K562 (cell line): ENCODE data around the gene ALPK1. TPM values are rescaled to one million over a fixed set of nuclear protein-coding genes. Genes with fewer than 3 reads are reported as not detected.

Experiments
- ATAC-seq: fragments of 200-7000 bp; cut with Tn5 transposase; 3 replicates; pipeline ENCODE4 v1.9.1; 2020; ENCODE audit warnings: moderate library complexity
- BruUV-seq: library from RNA; stranded (reverse); fragments of 400-500 nt; replicated peaks from 2 replicates; lab custom pipeline; 2021; lab: Mats Ljungman, UMichigan
- CTCF ChIA-PET: fragments of 300-600 bp; formaldehyde crosslinking; extraction: SDS; loops from one replicate; lab custom pipeline; 2021; ENCODE audit warnings: low intra/inter-chr PET ratio; lab: Yijun Ruan, JAX
- POLR2A ChIA-PET: fragments of 300-600, 350-650 bp; sonication (Branson Sonifier 250); formaldehyde crosslinking; extraction: SDS; loops from one replicate; lab custom pipeline; 2021; ENCODE audit warnings: antibody characterized with exemption, inconsistent platforms; lab: Yijun Ruan, JAX
- DNase-seq, 4 experiments: peaks; one replicate each; pipeline versions ENCODE4 v3.0.0 to v3.0.0-alpha.2; 2011 to 2018; ENCODE audit warnings: low spot score in 3 of 4, mixed read lengths in 3 of 4; ENCODE audit errors: extremely low read depth in 1 of 4
- FAIRE-seq: peaks from 2 replicates; lab custom pipeline; 2011; peaks lifted over from hg19 to GRCh38; lab: Jason Lieb, UNC
- H2AFZ ChIP-seq: 2 replicates; pipeline ENCODE4 v1.6.0; 2011; ENCODE audit warnings: low read depth, low read length, control low read depth, inconsistent platforms
- H3K27ac ChIP-seq: fragments of 200-600 bp; 3 replicates; pipeline ENCODE4 v1.8.0; 2011; ENCODE audit warnings: low read depth, mild to moderate bottlenecking, control low read depth, inconsistent platforms, low read length, moderate library complexity, mixed read lengths; ENCODE audit errors: extremely low read depth
- H3K27me3 ChIP-seq, 2 experiments: fragments of 300-600 bp in 1 of 2; 2 replicates in 1 of 2; 3 replicates in 1 of 2; pipeline versions ENCODE4 v1.6.0 to v1.8.0; 2011; ENCODE audit warnings: inconsistent platforms in 2 of 2, low read length in 2 of 2, mild to moderate bottlenecking in 1 of 2, mixed read lengths in 1 of 2, moderate library complexity in 1 of 2; ENCODE audit not compliant: control insufficient read depth in 2 of 2, insufficient read depth in 2 of 2
- H3K36me3 ChIP-seq: fragments of 300-600 bp; 3 replicates; pipeline ENCODE4 v1.8.0; 2011; ENCODE audit warnings: mild to moderate bottlenecking, low read length, inconsistent platforms; ENCODE audit not compliant: control insufficient read depth, insufficient read depth
- H3K4me1 ChIP-seq, 2 experiments: fragments of 200-600 bp in 1 of 2; replicated peaks in 1 of 2; 2 replicates in 1 of 2; 3 replicates in 1 of 2; pipeline versions ENCODE4 v1.5.1 to v1.8.0; 2011; ENCODE audit warnings: inconsistent platforms in 2 of 2, low read length in 2 of 2, mild to moderate bottlenecking in 1 of 2, mixed read lengths in 1 of 2, moderate library complexity in 1 of 2; ENCODE audit not compliant: control insufficient read depth in 2 of 2, insufficient read depth in 2 of 2
- H3K4me2 ChIP-seq: 2 replicates; pipeline ENCODE4 v1.6.1; 2011; ENCODE audit warnings: low read length, control low read depth, inconsistent platforms, mixed read lengths; ENCODE audit not compliant: insufficient read depth
- H3K4me3 ChIP-seq: fragments of 200-600 bp; sonication (generic), shearing (Covaris generic); 2 replicates; pipeline ENCODE4 v1.5.1; 2016; ENCODE audit warnings: control low read depth, inconsistent platforms
- H3K79me2 ChIP-seq: fragments of 200-600 bp; 3 replicates; pipeline ENCODE4 v1.8.0; 2011; ENCODE audit warnings: low read length, inconsistent platforms; ENCODE audit not compliant: control insufficient read depth, insufficient read depth
- H3K9ac ChIP-seq, 2 experiments: 2 replicates each; pipeline versions ENCODE4 v1.6.0 to v1.6.1; 2011; ENCODE audit warnings: low read depth in 2 of 2, low read length in 2 of 2, control low read depth in 1 of 2, inconsistent platforms in 1 of 2, mild to moderate bottlenecking in 1 of 2, mixed read lengths in 1 of 2; ENCODE audit not compliant: insufficient read depth in 1 of 2
- H3K9me1 ChIP-seq: one replicate; pipeline ENCODE4 v1.6.0; 2011; ENCODE audit warnings: inconsistent platforms, mild to moderate bottlenecking, low read length, moderate library complexity; ENCODE audit not compliant: control insufficient read depth, insufficient read depth
- H3K9me3 ChIP-seq: replicated peaks from 2 replicates; pipeline ENCODE4 v1.5.1; 2011; ENCODE audit warnings: low read depth, low read length, inconsistent platforms; ENCODE audit not compliant: control insufficient read depth, insufficient read depth
- H4K20me1 ChIP-seq: replicated peaks from 2 replicates; pipeline ENCODE4 v1.6.1; 2011; ENCODE audit warnings: low read length, inconsistent platforms, mixed read lengths; ENCODE audit not compliant: control insufficient read depth, insufficient read depth
- ATF3 ChIP-seq, 2 experiments: fragments of 450-650 bp in 1 of 2; sonication (generic) in 1 of 2; formaldehyde crosslinking in 1 of 2; IDR thresholded peaks in 1 of 2; conservative IDR thresholded peaks in 1 of 2; 2 replicates each; pipeline versions ENCODE4 v1.6.1 to v1.8.1; 2016 to 2023; ENCODE audit warnings: mild to moderate bottlenecking in 2 of 2, moderate library complexity in 2 of 2, inconsistent platforms in 1 of 2, missing genetic modification reagents in 1 of 2
- C11orf30 ChIP-seq: fragments of 450-650 bp; IDR thresholded peaks from 2 replicates; pipeline ENCODE4 v1.6.1; 2016; ENCODE audit warnings: low read depth, mild to moderate bottlenecking
- CBX3 ChIP-seq, 2 experiments: IDR thresholded peaks; 1 replicate in 1 of 2; 2 replicates in 1 of 2; pipeline ENCODE4 v1.6.1; 2012; ENCODE audit warnings: inconsistent platforms in 2 of 2, low read length in 2 of 2, borderline replicate concordance in 1 of 2, control low read depth in 1 of 2
- CEBPG ChIP-seq, 3 experiments: fragments of 200-800 bp in 1 of 3; sonication (Bioruptor generic) in 1 of 3; sonication (generic) in 1 of 3; formaldehyde crosslinking in 1 of 3; IDR thresholded peaks in 2 of 3; conservative IDR thresholded peaks in 1 of 3; 2 replicates each; pipeline versions ENCODE4 v1.6.1 to v1.8.0; 2016 to 2022; ENCODE audit warnings: missing compliant biosample characterization in 2 of 3, missing genetic modification characterization in 2 of 3, mild to moderate bottlenecking in 1 of 3, missing genetic modification reagents in 1 of 3
- GATAD2A ChIP-seq: fragments of 450-650 bp; IDR thresholded peaks from 2 replicates; pipeline ENCODE4 v1.6.1; 2017
- KLF6 ChIP-seq: fragments of 250-450 bp; sonication (Bioruptor Pico); IDR thresholded peaks from 2 replicates; pipeline ENCODE4 v1.4.0; 2020; ENCODE audit warnings: mild to moderate bottlenecking, moderate library complexity, borderline replicate concordance
- LARP7 ChIP-seq: fragments of 450-650 bp; IDR thresholded peaks from 2 replicates; pipeline ENCODE4 v1.6.1; 2016
- MEIS2 ChIP-seq: fragments of 450-650 bp; IDR thresholded peaks from 2 replicates; pipeline ENCODE4 v1.6.1; 2014; ENCODE audit warnings: mild to moderate bottlenecking; ENCODE audit not compliant: partially characterized antibody
- MTF1 ChIP-seq: fragments of 250-450 bp; sonication (Bioruptor Pico); IDR thresholded peaks from 2 replicates; pipeline ENCODE4 v1.9.0; 2021; ENCODE audit warnings: moderate library complexity, mild to moderate bottlenecking, inconsistent platforms, borderline replicate concordance
- NCOA4 ChIP-seq: fragments of 450-650 bp; IDR thresholded peaks from 2 replicates; pipeline ENCODE4 v1.6.1; 2018; ENCODE audit warnings: mild to moderate bottlenecking; ENCODE audit not compliant: partially characterized antibody
- POLR2AphosphoS2 ChIP-seq: IDR thresholded peaks from 2 replicates; pipeline ENCODE4 v1.6.1; 2012; ENCODE audit warnings: low read length, improper control_type of control experiment
- RBM17 ChIP-seq: fragments of 200-400 bp; formaldehyde crosslinking; IDR thresholded peaks from 2 replicates; pipeline ENCODE4 v1.6.1; 2017; ENCODE audit warnings: low read depth, mild to moderate bottlenecking, low read length, borderline replicate concordance
- TRIM24 ChIP-seq, 2 experiments: fragments of 450-650 bp; IDR thresholded peaks; 2 replicates each; pipeline ENCODE4 v1.6.1; 2016
- ZFP30 ChIP-seq: fragments of 250-450 bp; sonication (Bioruptor Pico); IDR thresholded peaks from 2 replicates; pipeline ENCODE4 v1.8.0; 2022; ENCODE audit warnings: moderate library complexity, mild to moderate bottlenecking, inconsistent platforms, borderline replicate concordance
- ZNF165 ChIP-seq: fragments of 250-450 bp; sonication (Bioruptor Pico); IDR thresholded peaks from 2 replicates; pipeline ENCODE4 v1.4.0; 2020; ENCODE audit warnings: borderline replicate concordance
- WGBS: fragments of 100-300 bp; shearing (Covaris generic); methylation state at CpG from one replicate; pipeline ENCODE4 v1.1.6; 2016; ENCODE audit warnings: low coverage, mixed read lengths; ENCODE audit not compliant: insufficient coverage; ENCODE audit errors: missing lambda C conversion rate; 5-methylcytosine and 5-hydroxymethylcytosine counted together
- in situ Hi-C: fragments of 300-500 bp; cut with MboI; formaldehyde crosslinking; loops from 4 replicates; pipeline ENCODE4 v1.15.0; 2018; ENCODE audit warnings: inconsistent platforms, mixed read lengths
- intact Hi-C: fragments of 100-400 bp; cut with micrococcal nuclease; formaldehyde crosslinking; loops from 2 replicates; pipeline ENCODE4 v1.14.2; 2022
- polyA plus RNA-seq, 8 experiments: library from polyadenylated mRNA; depleted of rRNA in 4 of 8; stranded (reverse) in 5 of 8; unstranded in 3 of 8; fragments of >200 nt; fragmentation: Nextera tagmentation in 2 of 8; fragmentation: Illumina TruSeq in 1 of 8; extraction: Ambion mirVana in 2 of 8; extraction: Trizol in 1 of 8; gene quantifications; 2 replicates each; pipeline versions ENCODE4 v1.2.1 to v1.2.3, GENCODE V29; 2011 to 2014; ENCODE audit warnings: inconsistent platforms in 1 of 8, missing spikeins in 1 of 8
- total RNA-seq, 7 experiments: library from RNA; depleted of rRNA in 6 of 7; stranded (reverse); fragments of >200 nt in 6 of 7; fragmentation: Illumina TruSeq in 2 of 7; extraction: Trizol in 2 of 7; gene quantifications; 2 replicates each; pipeline versions ENCODE4 v1.2.1 to v1.2.3, GENCODE V29; 2011 to 2021; ENCODE audit warnings: low replicate concordance in 1 of 7
- TF ChIP-seq, protein P1 (sequence below), 2 experiments: IDR thresholded peaks in 1 of 2; conservative IDR thresholded peaks in 1 of 2; 2 replicates each; pipeline ENCODE4 v1.6.1; 2016; ENCODE audit warnings: low read depth in 2 of 2, mild to moderate bottlenecking in 1 of 2, missing compliant biosample characterization in 1 of 2, missing genetic modification characterization in 1 of 2, moderate library complexity in 1 of 2

Gene ALPK1
- total and polyA plus RNA-seq, 9 of the 15 experiments (the other 6 are each of a cell fraction or from before 2014, with no cell fraction given) = 2.3 to 6.9 (median 4.6) TPM

- Histone ChIP-seq H3K9me1 (no peaks in the 10 kb centered on the region), H4K20me1 (no peaks in the 10 kb centered on the region), H3K79me2 (no peaks in the 10 kb centered on the region), H3K4me1 (no peaks in the 10 kb centered on the region), H3K27ac (no peak overlapping the region), H3K4me3 (no peak overlapping the region), H3K27me3 (no peaks in the 10 kb centered on the region), H3K9ac (no peak overlapping the region), H3K36me3 (peaks cover 16% of the 10 kb centered on the region), H2AFZ (no peak overlapping the region), H3K4me2 (no peak overlapping the region), H3K9me3 (no peaks in the 10 kb centered on the region)
- in situ Hi-C loops = no loop called here
- intact Hi-C loops = no loop called here
- FAIRE-seq (no peak), DNase-seq (no peak), ATAC-seq (peak; percentile 39)
- CTCF ChIA-PET = no interaction called here
- WGBS = 64% methylated on average over 8 of the region's 8 CpGs
- no TSS peak for BruUV-seq
- POLR2A ChIA-PET = no interaction called here
- no peak for TF ChIP-seq MTF1 (CRISPR knock-in tag)
- peak; percentile 36 for TF ChIP-seq MEIS2
- no peak for TF ChIP-seq LARP7
- no peak for TF ChIP-seq NCOA4
- TF ChIP-seq CBX3 (IDR thresholded peaks at IDR 0.05; ENCODE audit: borderline replicate concordance in 1 of 2, low read length in 2 of 2) = no peak
- no peak for TF ChIP-seq ZFP30 (CRISPR knock-in tag)
- no peak for TF ChIP-seq GATAD2A
- TF ChIP-seq KLF6 (CRISPR knock-in tag) = no peak
- TF ChIP-seq POLR2AphosphoS2 = no peak
- no peak for TF ChIP-seq C11orf30
- TF ChIP-seq ATF3 (IDR thresholded peaks at IDR 0.05) = peak; percentile 72
- TF ChIP-seq ATF3 (CRISPR knock-in tag; conservative IDR thresholded peaks at IDR 0.05) = no peak
- TF ChIP-seq, protein P1, sequence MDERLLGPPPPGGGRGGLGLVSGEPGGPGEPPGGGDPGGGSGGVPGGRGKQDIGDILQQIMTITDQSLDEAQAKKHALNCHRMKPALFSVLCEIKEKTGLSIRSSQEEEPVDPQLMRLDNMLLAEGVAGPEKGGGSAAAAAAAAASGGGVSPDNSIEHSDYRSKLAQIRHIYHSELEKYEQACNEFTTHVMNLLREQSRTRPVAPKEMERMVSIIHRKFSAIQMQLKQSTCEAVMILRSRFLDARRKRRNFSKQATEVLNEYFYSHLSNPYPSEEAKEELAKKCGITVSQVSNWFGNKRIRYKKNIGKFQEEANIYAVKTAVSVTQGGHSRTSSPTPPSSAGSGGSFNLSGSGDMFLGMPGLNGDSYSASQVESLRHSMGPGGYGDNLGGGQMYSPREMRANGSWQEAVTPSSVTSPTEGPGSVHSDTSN (CRISPR knock-in tag; IDR thresholded peaks at IDR 0.05; ENCODE audit: low read depth) = no peak
- TF ChIP-seq, protein P1 (tag; conservative IDR thresholded peaks at IDR 0.05; ENCODE audit: low read depth) = peak; percentile 32; the same call in 1 of the 2 replicates
- no peak for TF ChIP-seq CEBPG (CRISPR knock-in tag; IDR thresholded peaks at IDR 0.05)
- peak in 1 of 2 experiments; percentile 88; a peak in 2 of 4 replicates for TF ChIP-seq CEBPG (tag; conservative IDR thresholded peaks at IDR 0.05 in 1 of 2, IDR thresholded peaks at IDR 0.05 in 1 of 2)
- no peak for TF ChIP-seq ZNF165 (CRISPR knock-in tag)
- TF ChIP-seq TRIM24 (IDR thresholded peaks at IDR 0.05) = peak; percentile 10 to 25; a peak in 2 of 4 replicates
- TF ChIP-seq RBM17 = no peak
These were observed 26.3 kb upstream of the ALPK1 start for GRCh38 chr4:112270640-112271421.
